Stimulated activated CD8-positive, alpha-beta memory T cell treated with anti-CD3 and anti-CD28 coated beads, Interleukin-15, amount 100 ng/mL, for 4 hours (primary cell): ENCODE results near the gene AADACL2.
"Not testable (repeated sequence)": the region's sequence is repeated elsewhere in the genome, so short reads cannot be mapped to it uniquely, and the experiment has no call there.

Source experiments
- DNase-seq, 2 donors: peaks; one replicate each; pipeline ENCODE4 v3.0.0-alpha.2; 2020; ENCODE audit warnings: low read depth in 2 of 2

Gene AADACL2

GRCh38 chr3:151766454-151766853 lies 32.7 kb downstream of the AADACL2 start:
- DNase-seq, result no peak

GRCh38 chr3:151768393-151768930 lies 34.7 kb downstream of the AADACL2 start:
- no peak for DNase-seq

- no peak for DNase-seq
Measured at GRCh38 chr3:151769175-151769574, 35.4 kb downstream of the AADACL2 start.

GRCh38 chr3:151770956-151771355 lies 37.2 kb downstream of the AADACL2 start:
- DNase-seq, result no peak

- no peak for DNase-seq
Measured at GRCh38 chr3:151772825-151773480, 39.2 kb downstream of the AADACL2 start.

GRCh38 chr3:151774235-151774634 lies 40.5 kb downstream of the AADACL2 start:
- DNase-seq, result no peak

GRCh38 chr3:151774910-151775309 lies 41.2 kb downstream of the AADACL2 start:
- DNase-seq, result no peak

GRCh38 chr3:151775314-151776258 lies 41.9 kb downstream of the AADACL2 start:
- no peak for DNase-seq

GRCh38 chr3:151776259-151776740 lies 42.6 kb downstream of the AADACL2 start:
- no peak for DNase-seq

- DNase-seq, result no peak
Measured at GRCh38 chr3:151777880-151778279, 44.2 kb downstream of the AADACL2 start.

- DNase-seq, result no peak
Measured at GRCh38 chr3:151787626-151788025, 53.9 kb downstream of the AADACL2 start.

GRCh38 chr3:151788401-151788800 lies 54.7 kb downstream of the AADACL2 start:
- no peak for DNase-seq

- DNase-seq, result no peak
Measured at GRCh38 chr3:151789853-151790463, 56.2 kb downstream of the AADACL2 start.

- DNase-seq, result not testable (repeated sequence)
Measured at GRCh38 chr3:151790763-151791162, 57.0 kb downstream of the AADACL2 start.

GRCh38 chr3:151792411-151792810 lies 58.7 kb downstream of the AADACL2 start:
- DNase-seq, result no peak

GRCh38 chr3:151793636-151794035 lies 59.9 kb downstream of the AADACL2 start:
- DNase-seq, result no peak

- DNase-seq, result no peak
Measured at GRCh38 chr3:151794080-151794479, 60.4 kb downstream of the AADACL2 start.

GRCh38 chr3:151795276-151795675 lies 61.5 kb downstream of the AADACL2 start:
- no peak for DNase-seq

GRCh38 chr3:151796105-151796680 lies 62.5 kb downstream of the AADACL2 start:
- no peak for DNase-seq

GRCh38 chr3:151798466-151798865 lies 64.7 kb downstream of the AADACL2 start:
- DNase-seq, result no peak

GRCh38 chr3:151800431-151800830 lies 66.7 kb downstream of the AADACL2 start:
- DNase-seq, result no peak

GRCh38 chr3:151804267-151804666 lies 70.5 kb downstream of the AADACL2 start:
- DNase-seq, result no peak
